LNCAP (cell line): Measurements from ENCODE around the gene STK16.

ENCODE experiments used
- TF ChIP-seq, protein P1 (sequence below): fragments of 450-650 bp; IDR thresholded peaks from 2 replicates; pipeline ENCODE4 v1.5.1; 2017; ENCODE audit warnings: mild to moderate bottlenecking

The STK16 gene

DNA sequence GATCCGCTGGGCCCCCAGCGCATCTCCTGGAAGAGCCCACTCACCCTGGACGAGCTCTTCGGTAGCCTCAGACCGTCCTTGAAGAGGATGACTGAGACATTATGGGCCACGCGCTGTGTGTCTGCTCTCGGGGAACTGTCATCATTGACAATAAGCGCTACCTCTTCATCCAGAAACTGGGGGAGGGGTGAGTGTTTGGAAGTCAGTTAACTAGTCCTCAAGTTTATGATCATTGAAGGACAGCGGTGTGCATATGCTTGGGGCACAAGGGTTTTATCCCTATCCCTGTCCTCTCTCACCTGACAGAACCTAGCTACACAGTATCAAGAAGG, 586 bp downstream of the STK16 start:
- TF ChIP-seq, protein P1, sequence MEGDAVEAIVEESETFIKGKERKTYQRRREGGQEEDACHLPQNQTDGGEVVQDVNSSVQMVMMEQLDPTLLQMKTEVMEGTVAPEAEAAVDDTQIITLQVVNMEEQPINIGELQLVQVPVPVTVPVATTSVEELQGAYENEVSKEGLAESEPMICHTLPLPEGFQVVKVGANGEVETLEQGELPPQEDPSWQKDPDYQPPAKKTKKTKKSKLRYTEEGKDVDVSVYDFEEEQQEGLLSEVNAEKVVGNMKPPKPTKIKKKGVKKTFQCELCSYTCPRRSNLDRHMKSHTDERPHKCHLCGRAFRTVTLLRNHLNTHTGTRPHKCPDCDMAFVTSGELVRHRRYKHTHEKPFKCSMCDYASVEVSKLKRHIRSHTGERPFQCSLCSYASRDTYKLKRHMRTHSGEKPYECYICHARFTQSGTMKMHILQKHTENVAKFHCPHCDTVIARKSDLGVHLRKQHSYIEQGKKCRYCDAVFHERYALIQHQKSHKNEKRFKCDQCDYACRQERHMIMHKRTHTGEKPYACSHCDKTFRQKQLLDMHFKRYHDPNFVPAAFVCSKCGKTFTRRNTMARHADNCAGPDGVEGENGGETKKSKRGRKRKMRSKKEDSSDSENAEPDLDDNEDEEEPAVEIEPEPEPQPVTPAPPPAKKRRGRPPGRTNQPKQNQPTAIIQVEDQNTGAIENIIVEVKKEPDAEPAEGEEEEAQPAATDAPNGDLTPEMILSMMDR: no peak

- TF ChIP-seq, protein P1: no peak
Observed at GRCh38 chr2:219246559-219246958, 1.3 kb downstream of the STK16 start.

DNA sequence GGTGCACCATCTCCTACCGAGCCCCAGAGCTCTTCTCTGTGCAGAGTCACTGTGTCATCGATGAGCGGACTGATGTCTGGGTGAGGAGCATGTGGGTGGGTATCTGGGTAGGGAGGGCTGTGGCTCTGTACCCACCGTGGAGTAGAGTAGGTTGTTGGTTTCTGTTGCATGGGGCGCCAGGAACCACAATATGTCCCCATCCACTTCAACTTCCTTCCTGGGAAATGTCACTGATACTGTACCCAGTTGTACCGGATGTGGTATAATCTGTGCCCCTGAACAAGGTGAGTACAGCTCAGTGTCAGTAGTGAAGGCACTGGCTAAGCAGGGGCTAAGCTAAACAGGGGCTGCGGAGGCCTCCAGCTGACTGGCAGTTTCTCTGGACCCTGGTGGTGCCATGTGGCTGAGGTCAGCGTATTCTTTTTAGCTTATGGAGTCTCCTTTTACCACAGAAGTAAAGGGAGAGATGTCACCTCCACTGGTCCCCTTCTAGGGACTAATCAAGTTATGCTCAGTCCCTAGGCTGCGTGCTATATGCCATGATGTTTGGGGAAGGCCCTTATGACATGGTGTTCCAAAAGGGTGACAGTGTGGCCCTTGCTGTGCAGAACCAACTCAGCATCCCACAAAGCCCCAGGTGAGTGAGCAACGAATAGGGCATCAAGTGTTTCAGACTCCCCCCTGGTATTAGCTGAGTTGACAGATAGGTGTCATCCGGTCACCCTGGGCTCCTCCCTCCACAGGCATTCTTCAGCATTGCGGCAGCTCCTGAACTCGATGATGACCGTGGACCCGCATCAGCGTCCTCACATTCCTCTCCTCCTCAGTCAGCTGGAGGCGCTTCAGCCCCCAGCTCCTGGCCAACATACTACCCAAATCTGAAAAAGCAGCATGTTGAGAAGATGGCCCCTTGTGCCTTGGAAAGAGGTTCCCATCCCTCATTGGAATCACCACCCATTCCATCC, 2.7 kb downstream of the STK16 start:
- TF ChIP-seq, protein P1: no peak

DNA sequence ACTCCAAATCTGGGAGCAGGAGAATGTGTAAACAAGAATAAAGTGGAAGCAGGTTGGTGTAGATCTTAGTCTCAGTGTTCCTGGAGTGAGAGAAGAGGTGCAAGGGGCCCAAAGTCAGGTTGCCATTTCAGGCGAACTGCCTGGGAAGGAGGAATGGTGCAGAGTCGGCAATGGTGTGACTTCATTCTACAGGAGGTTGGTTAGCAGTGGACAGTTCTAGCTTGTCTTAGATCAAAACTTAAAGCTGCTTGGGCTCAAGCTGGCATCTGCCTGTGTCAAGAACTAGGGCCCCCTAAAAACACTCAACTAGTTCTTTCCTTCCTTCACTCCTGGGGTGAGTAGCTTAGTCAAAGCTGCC, 3.5 kb downstream of the STK16 start:
- TF ChIP-seq, protein P1: no peak

DNA sequence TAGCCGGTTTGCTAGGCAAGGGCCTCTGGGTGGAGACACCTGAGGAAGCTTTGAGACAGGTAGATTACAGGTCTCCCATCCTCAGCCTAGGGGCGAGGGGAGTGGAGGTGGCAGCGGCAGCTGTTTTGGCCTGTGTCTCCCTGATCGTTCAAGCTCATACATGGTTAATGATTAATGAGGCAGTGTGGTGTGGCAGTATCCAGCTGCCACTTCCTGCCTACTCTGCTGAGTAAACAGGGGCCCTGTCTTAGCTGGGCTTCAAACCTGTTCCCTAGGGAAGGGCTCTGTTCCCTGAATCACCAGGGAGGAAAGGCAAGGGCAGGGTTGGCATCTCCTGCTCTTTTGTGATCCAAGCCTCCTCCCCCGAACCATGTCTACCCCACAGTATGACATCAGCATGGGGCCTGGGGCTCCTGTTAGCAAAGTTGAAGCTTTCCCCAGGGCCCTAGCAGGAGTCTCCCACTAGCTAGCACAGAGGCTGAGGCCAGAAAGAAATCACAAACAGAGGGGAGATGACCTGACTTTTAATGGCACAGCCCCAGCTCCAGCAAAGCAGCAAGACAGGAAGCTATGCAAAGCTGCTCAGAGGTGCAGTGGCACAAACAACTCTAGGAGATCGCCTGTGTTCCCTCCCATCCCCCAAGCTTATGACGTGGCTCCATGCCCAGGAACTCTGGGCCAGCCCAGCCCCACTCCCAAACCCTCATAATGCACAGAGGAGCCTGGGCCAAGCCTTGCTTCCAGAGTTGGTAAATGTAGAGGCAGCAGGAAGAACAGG, 4.1 kb downstream of the STK16 start:
- TF ChIP-seq, protein P1: no peak

DNA sequence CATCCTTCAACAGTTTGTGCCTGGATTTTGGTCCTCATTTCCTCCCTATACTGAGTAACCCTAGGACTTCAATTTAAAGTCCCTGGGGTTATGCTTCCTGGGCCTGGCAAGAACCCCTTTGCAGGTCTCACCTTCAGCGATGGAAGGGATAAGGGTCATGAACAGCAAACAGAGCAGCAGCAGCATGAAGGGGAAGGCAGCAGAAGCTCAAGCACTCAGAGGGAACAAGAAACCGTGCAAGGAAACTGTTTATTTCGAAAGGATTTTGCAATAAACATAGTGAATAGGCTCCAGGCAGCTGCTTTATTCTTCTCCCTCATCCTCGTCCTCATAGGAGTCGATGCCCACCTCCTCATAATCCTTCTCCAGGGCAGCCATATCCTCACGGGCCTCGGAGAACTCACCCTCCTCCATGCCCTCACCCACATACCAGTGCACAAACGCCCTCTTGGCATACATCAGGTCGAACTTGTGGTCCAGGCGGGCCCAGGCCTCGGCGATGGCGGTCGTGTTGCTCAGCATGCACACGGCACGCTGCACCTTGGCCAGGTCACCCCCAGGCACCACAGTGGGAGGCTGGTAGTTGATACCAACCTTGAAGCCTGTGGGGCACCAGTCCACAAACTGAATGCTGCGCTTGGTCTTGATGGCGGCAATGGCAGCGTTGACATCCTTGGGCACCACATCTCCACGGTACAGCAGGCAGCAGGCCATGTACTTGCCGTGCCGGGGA, 4.9 kb downstream of the STK16 start:
- TF ChIP-seq, protein P1: no peak

DNA sequence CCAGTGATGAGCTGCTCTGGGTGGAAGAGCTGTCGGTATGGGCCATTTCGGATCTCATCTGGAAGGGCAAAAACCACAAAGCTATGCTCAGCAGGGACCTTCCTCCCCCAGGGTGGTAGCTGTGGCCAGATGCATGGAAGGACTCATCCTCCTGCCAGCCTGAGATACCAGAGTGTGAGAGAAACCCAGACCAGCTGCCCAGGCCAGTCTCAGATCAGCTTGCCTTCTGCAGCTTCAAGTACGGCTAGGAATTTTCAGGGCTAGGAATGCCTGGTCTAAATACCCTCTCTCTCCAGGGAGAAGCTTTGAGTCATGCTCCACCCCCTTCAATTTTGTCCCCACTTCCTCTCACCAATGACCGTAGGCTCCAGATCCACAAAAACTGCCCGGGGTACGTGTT, 6.4 kb downstream of the STK16 start:
- TF ChIP-seq, protein P1: no peak
